ENCODE data around the gene ATP8B1. TPM values are rescaled to one million over a fixed set of nuclear protein-coding genes. Genes with fewer than 3 reads are reported as not detected.
A peak's percentile ranks its signal among the peaks of the same experiment; 100 is the strongest.

Gene ATP8B1
- total and polyA plus RNA-seq, 9 of the 15 experiments (the other 6 are each of a cell fraction or from before 2014, with no cell fraction given): 0.01 to 0.22 (median 0.03) TPM; not detected in 3

DNA sequence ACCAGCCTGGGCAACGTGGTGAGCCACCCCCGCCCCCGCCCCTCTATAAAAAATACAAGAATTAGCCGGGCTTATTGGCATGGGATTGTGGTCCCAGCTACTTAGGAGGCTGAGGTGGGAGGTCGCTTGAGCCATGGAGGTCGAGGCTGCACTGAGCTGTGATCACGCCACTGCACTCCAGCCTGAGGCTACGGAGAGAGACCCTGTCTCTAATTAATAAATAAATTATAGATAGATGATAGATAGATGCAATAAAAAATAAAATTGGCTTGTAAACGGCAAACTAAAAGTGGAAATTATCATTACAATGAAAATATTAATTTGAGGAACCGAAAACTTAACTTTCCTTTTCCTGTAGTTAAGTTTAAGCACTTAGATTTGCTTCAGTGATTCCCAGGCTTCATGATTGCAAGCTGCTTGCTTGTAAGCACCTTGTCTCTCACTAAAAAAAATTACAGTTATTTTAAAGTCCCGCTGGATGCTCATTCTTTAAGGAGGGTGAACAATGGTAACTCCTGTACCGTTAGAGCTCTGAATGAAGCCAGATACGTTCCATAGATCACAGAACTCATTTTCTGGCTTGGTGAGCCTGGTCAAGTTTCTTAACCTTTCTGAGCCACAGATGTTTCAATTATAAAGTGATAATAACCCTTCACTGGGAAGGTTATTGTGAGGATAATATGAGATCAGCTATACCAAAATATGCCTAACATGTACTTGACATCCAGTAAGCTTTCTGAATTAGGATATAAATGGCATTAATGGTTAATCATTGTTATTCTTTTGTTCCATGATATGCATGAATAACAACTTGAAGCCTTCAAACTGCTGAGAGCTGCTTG, 172.1 kb downstream of the ATP8B1 start:
- POLR2A ChIA-PET: interaction anchor here (0.6 to 1.4 kb wide), 3 partner anchors 9 to 46 kb away, joined by 3 read pairs; partner anchors contain the start of gene NARS1
- FAIRE-seq: no peak
- in situ Hi-C loops (cut with MboI): loop anchor here (25.0 kb wide), 1 partner anchor 231 kb away; no protein-coding TSS in a partner anchor

More for the DNA sequence above, 172.1 kb downstream of the ATP8B1 start:
- Histone ChIP-seq H3K4me3 (peak overlapping the region; percentile 48), H3K4me2 (ENCODE audit: insufficient read depth, low read length) (peak overlapping the region; percentile 77), H3K27ac (ENCODE audit: extremely low read depth, low read depth, low read length) (no peak overlapping the region), H3K9me1 (ENCODE audit: control insufficient read depth, insufficient read depth, low read length) (no peaks in the 10 kb centered on the region), H3K27me3 (ENCODE audit: control insufficient read depth in 2 of 2, insufficient read depth in 2 of 2, low read length in 2 of 2) (no peaks in the 10 kb centered on the region), H3K4me1 (replicated peaks in 1 of 2; ENCODE audit: control insufficient read depth in 2 of 2, insufficient read depth in 2 of 2, low read length in 2 of 2) (peaks cover 6 to 13% of the 10 kb centered on the region in 2 experiments; a peak in 4 of 5 replicates), H3K79me2 (ENCODE audit: control insufficient read depth, insufficient read depth, low read length) (no peaks in the 10 kb centered on the region), H4K20me1 (replicated peaks; ENCODE audit: control insufficient read depth, insufficient read depth, low read length) (no peaks in the 10 kb centered on the region), H3K9ac (ENCODE audit: insufficient read depth in 1 of 2, low read depth in 2 of 2, low read length in 2 of 2) (peak overlapping the region; percentile 54 to 78; a peak in 3 of 4 replicates), H3K36me3 (ENCODE audit: control insufficient read depth, insufficient read depth, low read length) (no peaks in the 10 kb centered on the region), H2AFZ (ENCODE audit: low read depth, low read length) (peak overlapping the region; percentile 100), H3K9me3 (replicated peaks; ENCODE audit: control insufficient read depth, insufficient read depth, low read depth, low read length) (no peaks in the 10 kb centered on the region)
- CTCF ChIA-PET (ENCODE audit: low intra/inter-chr PET ratio): interaction anchor here (1.1 kb wide), 1 partner anchor 493 kb away, joined by 5 read pairs; no protein-coding TSS in a partner anchor
- ATAC-seq (no peak), DNase-seq (ENCODE audit: extremely low read depth in 1 of 4, low spot score in 3 of 4) (no peak)
- intact Hi-C loops (cut with micrococcal nuclease): loop anchor here (2.0 to 5.0 kb wide), 2 partner anchors 226 to 492 kb away; no protein-coding TSS in a partner anchor
- peak; percentile 80; the same call in 1 of the 2 replicates for TF ChIP-seq ADNP (tag; IDR thresholded peaks at IDR 0.05)
- peak; percentile 69; the same call in 1 of the 2 replicates for TF ChIP-seq EGR1 (conservative IDR thresholded peaks at IDR 0.05)
- no peak for TF ChIP-seq ZNF24 (IDR thresholded peaks at IDR 0.05)
- WGBS (ENCODE audit: insufficient coverage, low coverage, missing lambda C conversion rate): 35% methylated on average over 13 of the region's 13 CpGs
- BruUV-seq (replicated peaks): no TSS peak
